Measurements from ENCODE around the gene KIAA1958.
A peak's percentile ranks its signal among the peaks of the same experiment; 100 is the strongest.
"Not testable (repeated sequence)": the region's sequence is repeated elsewhere in the genome, so short reads cannot be mapped to it uniquely, and the experiment has no call there.

The KIAA1958 gene

DNA sequence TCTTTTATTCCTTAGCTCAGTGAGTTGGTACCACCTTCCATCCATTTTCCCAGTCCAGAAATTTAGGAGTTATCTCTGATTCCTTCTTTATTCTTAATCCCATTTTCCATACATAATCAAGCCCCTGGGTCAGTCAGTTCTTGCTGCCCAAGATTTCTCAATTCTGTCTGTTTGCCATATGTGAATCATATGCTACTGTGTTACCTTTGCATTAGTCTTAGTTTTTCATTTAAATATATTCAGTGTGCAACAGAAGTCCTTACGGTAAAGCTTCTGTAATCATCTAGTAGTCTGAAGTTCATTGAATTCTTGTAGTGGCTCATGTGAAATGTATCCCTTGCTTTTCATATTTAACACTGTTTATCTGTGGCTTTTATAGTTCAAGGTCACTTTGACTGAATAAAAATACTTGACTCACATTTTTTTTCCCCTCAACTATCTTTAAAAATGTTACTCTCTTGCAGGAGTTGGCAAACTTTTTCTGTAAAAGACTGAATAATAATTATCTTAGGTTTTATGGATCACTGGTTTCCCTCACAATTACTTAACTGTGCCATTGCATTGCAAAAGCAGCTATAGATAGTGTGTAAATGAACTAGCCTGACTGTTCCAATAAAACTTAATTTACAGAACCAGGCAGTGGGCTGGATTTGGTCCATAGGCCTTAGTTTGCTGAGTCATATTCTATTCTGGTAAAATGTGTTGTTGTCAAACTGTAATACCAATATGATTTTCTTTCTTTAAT is 6.9 kb downstream of the KIAA1958 start:
- DNase-seq: peak; percentile 49

DNA sequence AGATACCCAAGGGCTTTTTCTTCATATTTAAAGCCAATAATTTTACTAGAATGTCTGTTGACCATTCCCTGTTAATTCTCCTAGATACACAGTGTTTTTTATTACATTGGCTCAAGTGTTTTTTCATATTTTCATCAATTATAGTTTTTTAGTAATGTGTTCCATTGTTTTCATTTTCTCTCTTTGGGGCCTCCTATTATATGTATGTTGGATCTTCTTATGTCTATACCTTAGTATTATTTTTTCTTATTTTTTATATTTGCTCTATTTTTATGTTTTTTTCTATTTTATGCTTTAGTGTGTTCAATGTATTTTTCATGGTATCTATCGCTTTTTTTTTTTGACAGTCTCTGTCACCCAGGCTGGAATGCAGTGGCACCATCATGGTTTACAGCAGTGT is 7.5 kb downstream of the KIAA1958 start:
- DNase-seq: peak; percentile 49

DNA sequence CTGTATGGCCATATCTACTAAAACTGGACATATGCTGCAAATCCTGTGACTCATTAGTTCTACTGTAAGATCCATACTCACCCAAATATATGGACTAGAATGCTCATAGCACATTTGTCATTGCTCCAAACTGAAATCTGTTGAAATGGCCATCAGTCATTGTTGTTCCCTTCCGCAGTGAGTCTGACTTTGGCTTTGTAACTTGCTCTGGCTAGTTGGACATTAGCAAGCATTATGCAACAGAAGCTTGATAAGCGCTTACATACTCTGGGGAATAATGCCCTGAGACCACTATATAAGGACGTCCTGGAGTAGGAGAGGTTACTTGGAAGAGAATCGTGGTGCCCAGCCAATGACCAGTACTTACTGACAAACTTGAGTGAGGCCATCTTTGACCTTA is 9.0 kb downstream of the KIAA1958 start:
- DNase-seq: no peak

DNA sequence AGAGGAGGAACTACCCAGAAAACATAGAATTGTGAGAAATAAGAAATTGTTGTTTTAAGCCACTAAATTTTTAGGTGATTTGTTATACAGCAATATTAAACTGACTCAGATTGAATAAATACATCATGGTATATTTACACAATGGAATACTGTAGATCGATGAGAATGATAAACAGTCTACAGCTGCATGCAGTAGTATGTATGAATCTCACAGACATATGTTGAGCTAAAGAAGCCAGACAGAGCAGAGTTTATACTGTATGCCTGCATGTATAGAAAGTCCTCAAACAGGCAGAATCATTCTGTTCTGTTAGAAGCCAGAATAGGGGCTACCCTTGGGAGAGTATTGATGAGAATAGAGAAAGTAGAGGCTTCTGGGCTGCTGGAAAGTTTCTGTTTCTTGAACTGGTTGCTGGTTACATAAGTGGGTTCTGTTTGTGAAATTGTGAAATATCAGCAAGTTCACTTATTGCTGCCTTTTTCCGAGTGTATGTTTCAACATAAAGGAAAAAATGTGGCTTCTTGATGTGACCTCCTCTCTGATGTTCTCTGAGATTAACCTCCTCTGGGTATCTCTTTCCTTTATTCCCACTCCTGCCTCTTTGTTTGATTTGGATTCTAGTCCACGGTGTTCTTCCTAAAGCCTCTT is 9.6 kb downstream of the KIAA1958 start:
- peak; percentile 40 for DNase-seq

DNA sequence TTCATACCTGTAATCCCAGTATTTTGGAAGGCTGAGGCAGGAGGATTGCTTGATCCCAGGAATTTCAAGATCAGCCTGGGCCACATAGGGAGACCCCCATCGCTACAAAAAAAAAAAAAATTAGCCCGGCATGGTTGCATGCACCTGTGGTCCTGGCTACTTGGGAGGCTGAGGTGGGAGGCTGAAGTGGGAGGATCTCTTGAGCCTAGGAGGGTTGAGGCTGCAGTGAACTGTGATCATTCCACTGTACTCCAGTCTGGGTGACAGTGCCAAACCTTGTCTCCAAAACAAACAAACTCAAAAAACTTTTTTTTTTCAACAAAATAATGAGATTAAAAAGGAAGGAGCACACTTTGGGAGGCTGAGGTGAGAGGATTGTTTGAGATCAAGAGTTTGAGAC is 14.2 kb downstream of the KIAA1958 start:
- no peak for DNase-seq

GRCh38 chr9:112501287-112501686 is 14.7 kb downstream of the KIAA1958 start:
- no peak for DNase-seq

DNA sequence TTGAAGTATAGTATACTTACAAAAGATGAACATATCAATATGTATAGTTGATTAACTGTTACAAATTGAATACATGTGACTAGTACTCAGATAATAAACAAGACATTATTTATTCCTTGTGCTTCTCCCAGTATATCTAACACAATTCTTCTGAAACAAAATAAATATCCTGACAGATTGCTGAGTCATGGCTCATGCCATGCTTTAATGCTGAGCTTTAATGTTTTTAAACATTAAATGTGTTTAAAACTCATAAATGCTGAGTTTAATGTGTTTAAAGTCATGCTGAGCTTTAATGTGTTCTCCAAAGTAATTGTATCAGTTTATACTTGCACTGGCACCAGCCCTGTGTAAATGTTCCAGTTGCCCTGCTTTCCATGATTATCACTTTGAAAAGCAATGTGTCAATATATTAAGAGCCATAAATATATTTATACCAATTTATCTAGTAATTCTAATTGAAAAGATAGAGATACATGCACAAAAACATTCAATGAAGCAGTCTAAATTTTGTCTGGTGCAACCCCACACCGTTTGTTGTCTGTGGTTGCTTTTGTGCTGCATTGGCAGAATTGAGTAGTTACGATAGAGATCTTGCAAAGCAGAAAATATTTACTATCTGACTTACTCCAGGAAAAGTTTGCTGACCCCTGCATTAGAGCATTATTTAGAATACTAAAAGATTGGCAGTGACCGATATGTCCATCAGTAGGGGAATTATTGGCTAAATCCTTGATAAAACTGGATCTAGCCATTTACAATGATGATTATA is 15.7 kb downstream of the KIAA1958 start:
- DNase-seq: peak; percentile 5

DNA sequence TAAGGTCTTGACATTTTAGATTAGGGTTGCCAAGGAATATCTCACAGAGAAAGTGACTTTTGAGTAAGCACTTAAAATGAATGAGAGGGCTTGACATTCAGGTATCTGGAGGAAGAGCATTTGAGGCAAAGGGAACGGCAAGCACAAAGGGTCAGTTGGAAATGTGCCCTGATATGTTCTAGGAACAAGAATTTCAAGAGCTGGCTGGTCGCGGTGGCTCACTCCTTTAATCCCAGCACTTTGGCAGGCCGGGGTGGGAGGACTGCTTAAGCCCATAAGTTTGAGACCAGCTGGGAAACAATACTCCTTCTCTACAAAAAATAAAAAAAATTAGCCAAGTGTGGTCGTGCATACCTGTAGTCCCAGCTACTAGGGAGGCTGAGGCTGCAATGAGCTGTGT is 16.5 kb downstream of the KIAA1958 start:
- DNase-seq: no peak

DNA sequence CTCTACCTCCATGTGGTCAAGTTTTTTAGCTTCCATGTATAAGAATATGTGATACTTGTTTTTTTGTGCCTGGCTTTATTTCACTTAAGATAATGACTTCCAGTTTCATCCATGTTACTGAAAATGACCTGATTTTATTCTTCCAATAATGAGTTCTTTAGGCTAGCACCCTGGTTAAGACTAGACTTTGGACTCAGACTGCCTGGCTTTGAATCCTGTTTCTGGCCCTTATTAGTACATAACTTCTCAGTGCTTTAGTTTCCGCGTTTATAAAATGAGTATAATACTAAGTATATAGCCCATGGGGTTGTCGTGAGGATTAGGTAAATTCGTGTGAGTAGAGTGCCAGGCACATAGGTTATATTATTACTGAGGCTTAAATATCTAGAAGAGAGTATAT is 18.5 kb downstream of the KIAA1958 start:
- DNase-seq: no peak

GRCh38 chr9:112505607-112506006 is 19.0 kb downstream of the KIAA1958 start:
- DNase-seq: no peak

GRCh38 chr9:112506571-112506970 is 19.9 kb downstream of the KIAA1958 start:
- no peak for DNase-seq

- DNase-seq: no peak
These were observed 20.5 kb downstream of the KIAA1958 start for GRCh38 chr9:112507001-112507680.

DNA sequence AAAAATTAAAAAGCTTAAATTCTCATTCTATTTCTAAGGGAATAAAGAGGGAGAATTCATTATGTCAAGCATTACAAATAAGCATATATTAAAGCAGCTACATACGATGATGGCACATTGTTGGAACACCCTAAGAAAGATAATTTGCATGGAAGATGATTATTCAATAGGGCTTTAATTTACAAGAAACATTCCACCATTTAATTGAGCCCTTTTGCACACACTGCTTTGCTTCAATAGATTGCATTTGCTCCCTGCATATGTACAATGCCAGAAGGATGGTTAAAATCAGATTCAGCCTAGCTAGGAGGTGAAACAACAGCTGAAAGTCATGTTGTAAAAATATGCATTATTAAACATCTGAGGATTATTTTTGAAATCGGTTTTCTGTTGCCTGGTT is 21.8 kb downstream of the KIAA1958 start:
- no peak for DNase-seq

GRCh38 chr9:112512377-112512776 is 25.8 kb downstream of the KIAA1958 start:
- DNase-seq: not testable (repeated sequence)

DNA sequence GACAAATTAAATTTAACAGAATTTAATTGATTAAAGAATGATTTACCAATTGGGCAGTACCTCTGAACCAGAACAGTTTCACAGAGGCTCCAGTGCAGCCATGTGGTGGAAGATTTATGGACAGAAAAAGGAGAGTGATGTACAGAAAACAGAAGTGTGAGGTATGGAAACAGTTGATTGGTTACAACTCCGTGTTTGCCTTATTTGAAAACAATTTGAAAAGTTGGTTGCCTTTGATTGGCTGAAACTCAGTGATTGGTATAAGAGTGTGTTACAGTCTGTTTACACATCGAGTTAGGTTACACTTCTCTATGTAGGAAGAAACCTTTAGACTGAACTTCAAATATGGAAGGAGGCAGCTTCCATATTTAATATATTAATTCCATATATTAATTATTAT is 30.1 kb downstream of the KIAA1958 start:
- no peak for DNase-seq

GRCh38 chr9:112520069-112520468 is 33.4 kb downstream of the KIAA1958 start:
- no peak for DNase-seq

DNA sequence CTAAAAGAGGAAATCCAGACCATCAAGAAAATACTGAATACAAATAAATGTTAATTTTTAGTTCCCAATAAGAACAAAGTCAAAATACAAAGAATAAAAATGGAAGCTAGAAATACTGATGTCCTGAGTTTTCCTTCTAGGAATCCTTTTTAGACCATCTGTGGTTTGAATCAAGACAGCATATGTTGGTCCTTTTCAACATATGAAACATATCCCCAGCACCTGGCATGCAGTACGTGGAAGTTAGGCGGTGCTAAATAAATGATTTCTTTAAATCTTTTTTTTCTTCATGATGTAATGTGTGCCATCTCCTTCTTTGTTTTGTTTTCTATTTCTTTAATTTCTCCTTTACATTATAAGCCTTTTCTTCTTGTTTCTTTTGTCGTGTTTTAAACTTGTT is 34.0 kb downstream of the KIAA1958 start:
- no peak for DNase-seq

GRCh38 chr9:112526973-112527372 is 40.3 kb downstream of the KIAA1958 start:
- DNase-seq: no peak

DNA sequence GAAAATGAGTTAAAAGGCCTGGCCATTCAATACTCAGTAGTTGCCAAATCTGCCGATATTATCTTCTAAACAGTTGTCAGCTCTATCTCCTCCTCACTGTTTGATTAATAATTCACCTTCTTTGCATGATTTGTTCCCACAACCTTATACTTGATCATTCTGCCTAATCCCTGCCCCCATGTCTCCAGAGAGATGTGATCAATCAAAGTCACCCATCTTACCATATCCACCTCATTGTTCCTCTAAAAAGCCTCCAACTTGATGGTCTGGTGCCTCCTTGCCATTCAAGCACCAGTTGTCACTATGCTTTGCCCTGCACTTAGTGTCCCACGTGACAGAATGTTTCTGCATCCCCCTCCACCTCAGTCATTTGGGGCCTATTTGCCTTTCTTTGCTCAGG is 41.3 kb downstream of the KIAA1958 start:
- DNase-seq: no peak

DNA sequence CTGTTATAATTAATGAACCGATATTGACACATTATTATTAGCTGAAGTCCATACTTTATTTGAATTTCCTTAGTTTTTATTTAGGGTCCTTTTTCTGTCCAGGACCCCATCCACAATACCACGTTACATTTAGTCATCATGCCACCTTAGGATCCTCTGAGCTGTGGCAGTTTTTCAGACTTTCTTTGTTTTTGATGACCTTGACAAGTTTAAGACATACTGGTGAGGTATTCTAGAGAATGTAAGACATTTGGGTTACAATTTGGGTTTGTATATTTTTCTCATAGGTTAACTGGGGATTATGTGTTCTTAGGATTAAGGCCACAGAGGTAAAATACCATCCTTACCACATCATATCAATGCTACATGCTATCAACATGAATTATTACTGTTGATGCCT is 42.7 kb downstream of the KIAA1958 start:
- no peak for DNase-seq

GRCh38 chr9:112530751-112531205 is 44.2 kb downstream of the KIAA1958 start:
- peak; percentile 28 for DNase-seq

GRCh38 chr9:112531666-112532282 is 45.1 kb downstream of the KIAA1958 start:
- no peak for DNase-seq

- peak; percentile 20 for DNase-seq
These were observed 45.8 kb downstream of the KIAA1958 start for GRCh38 chr9:112532427-112532826.

Data from OCI-M1 (cell line).